ENCODE data around the gene ARL8B.
"Not testable (repeated sequence)": the region's sequence is repeated elsewhere in the genome, so short reads cannot be mapped to it uniquely, and the experiment has no call there.

ARL8B gene

GRCh38 chr3:5112043-5112442, 10.0 kb upstream of the ARL8B start:
- no peak for DNase-seq

- not testable (repeated sequence) for DNase-seq
Observed at GRCh38 chr3:5113726-5114125, 8.4 kb upstream of the ARL8B start.

- no peak for DNase-seq
Observed at GRCh38 chr3:5115506-5116162, 6.5 kb upstream of the ARL8B start.

- DNase-seq, result no peak
Observed at GRCh38 chr3:5116538-5116937, 5.6 kb upstream of the ARL8B start.

- no peak for DNase-seq
Observed at GRCh38 chr3:5120446-5120845, 1.6 kb upstream of the ARL8B start.

- peak in 9 of 14 donors; percentile 3 to 69 (median 31) for DNase-seq
Observed at GRCh38 chr3:5122741-5123706, 932 bp downstream of the ARL8B start.

- no peak for DNase-seq
Observed at GRCh38 chr3:5123937-5124336, 1.8 kb downstream of the ARL8B start.

- DNase-seq, result no peak
Observed at GRCh38 chr3:5126586-5126985, 4.5 kb downstream of the ARL8B start.

- no peak for DNase-seq
Observed at GRCh38 chr3:5128849-5129248, 6.8 kb downstream of the ARL8B start.

GRCh38 chr3:5133239-5134018, 11.3 kb downstream of the ARL8B start:
- no peak for DNase-seq

- no peak for DNase-seq
Observed at GRCh38 chr3:5134019-5134391, 11.9 kb downstream of the ARL8B start.

- DNase-seq, result no peak
Observed at GRCh38 chr3:5134499-5134898, 12.4 kb downstream of the ARL8B start.

GRCh38 chr3:5136211-5136918, 14.3 kb downstream of the ARL8B start:
- no peak for DNase-seq

GRCh38 chr3:5136919-5137429, 14.9 kb downstream of the ARL8B start:
- no peak for DNase-seq

GRCh38 chr3:5138214-5138981, 16.3 kb downstream of the ARL8B start:
- no peak for DNase-seq

- no peak for DNase-seq
Observed at GRCh38 chr3:5140230-5140621, 18.1 kb downstream of the ARL8B start.

GRCh38 chr3:5140839-5141238, 18.7 kb downstream of the ARL8B start:
- no peak for DNase-seq

- no peak for DNase-seq
Observed at GRCh38 chr3:5141760-5142159, 19.7 kb downstream of the ARL8B start.

- no peak for DNase-seq
Observed at GRCh38 chr3:5143464-5143863, 21.4 kb downstream of the ARL8B start.

GRCh38 chr3:5144316-5144994, 22.4 kb downstream of the ARL8B start:
- DNase-seq, result no peak

GRCh38 chr3:5145120-5145519, 23.0 kb downstream of the ARL8B start:
- DNase-seq, result no peak
